H9 (cell line): ENCODE results near the gene VPREB3. TPM values are rescaled to one million over a fixed set of nuclear protein-coding genes. Genes with fewer than 3 reads are reported as not detected.

ENCODE experiments used
- DNase-seq: peaks from one replicate; pipeline ENCODE4 v3.0.0-alpha.2; 2017
- H2AFZ ChIP-seq: one replicate; pipeline ENCODE4 v1.6.1; 2013; ENCODE audit warnings: mild to moderate bottlenecking, low read length, control low read depth, moderate library complexity
- H2AK5ac ChIP-seq: 2 replicates; pipeline ENCODE4 v1.6.1; 2013; ENCODE audit warnings: low read length, control low read depth, mixed read lengths; ENCODE audit not compliant: insufficient read length
- H2BK120ac ChIP-seq: one replicate; pipeline ENCODE4 v1.6.1; 2013; ENCODE audit warnings: low read depth, mild to moderate bottlenecking, low read length, control low read depth, inconsistent platforms; ENCODE audit not compliant: poor library complexity, severe bottlenecking
- H2BK12ac ChIP-seq: 2 replicates; pipeline ENCODE4 v1.6.1; 2013; ENCODE audit warnings: low read length, control low read depth, mixed read lengths, low read depth; ENCODE audit not compliant: insufficient read length
- H2BK15ac ChIP-seq: 2 replicates; pipeline ENCODE4 v1.6.1; 2013; ENCODE audit warnings: low read depth, low read length, control low read depth
- H2BK20ac ChIP-seq: one replicate; pipeline ENCODE4 v1.6.1; 2013; ENCODE audit warnings: low read depth, mild to moderate bottlenecking, low read length, control low read depth, inconsistent platforms; ENCODE audit not compliant: poor library complexity, severe bottlenecking
- H2BK5ac ChIP-seq: 2 replicates; pipeline ENCODE4 v1.6.1; 2013; ENCODE audit warnings: low read length, control low read depth, mixed read lengths; ENCODE audit not compliant: insufficient read length
- H3K14ac ChIP-seq: 2 replicates; pipeline ENCODE4 v1.6.1; 2013; ENCODE audit warnings: low read length, control low read depth; ENCODE audit not compliant: insufficient read depth
- H3K18ac ChIP-seq: 2 replicates; pipeline ENCODE4 v1.6.1; 2013; ENCODE audit warnings: low read depth, mild to moderate bottlenecking, mixed read lengths, low read length, control low read depth; ENCODE audit not compliant: insufficient read length
- H3K23ac ChIP-seq: 2 replicates; pipeline ENCODE4 v1.6.1; 2013; ENCODE audit warnings: low read length, control low read depth, mixed read lengths, low read depth; ENCODE audit not compliant: insufficient read length
- H3K23me2 ChIP-seq: 2 replicates; pipeline ENCODE4 v1.6.1; 2013; ENCODE audit warnings: low read depth, mild to moderate bottlenecking, mixed read lengths, low read length, control low read depth; ENCODE audit not compliant: insufficient read length, poor library complexity, severe bottlenecking
- H3K27ac ChIP-seq: 2 replicates; pipeline ENCODE4 v1.5.1; 2013; ENCODE audit warnings: low read length, control low read depth, mixed read lengths, low read depth; ENCODE audit not compliant: insufficient read length
- H3K27me3 ChIP-seq: 2 replicates; pipeline ENCODE4 v1.6.1; 2013; ENCODE audit warnings: low read length, control low read depth, inconsistent platforms; ENCODE audit not compliant: insufficient read depth
- H3K4ac ChIP-seq: 2 replicates; pipeline ENCODE4 v1.6.1; 2013; ENCODE audit warnings: low read depth, mild to moderate bottlenecking, control low read depth, inconsistent platforms, low read length, moderate library complexity
- H3K4me1 ChIP-seq: 2 replicates; pipeline ENCODE4 v1.6.1; 2013; ENCODE audit warnings: low read length, control low read depth, inconsistent platforms; ENCODE audit not compliant: insufficient read depth
- H3K4me2 ChIP-seq: 2 replicates; pipeline ENCODE4 v1.6.1; 2013; ENCODE audit warnings: low read length, control low read depth, mixed read lengths; ENCODE audit not compliant: insufficient read length, insufficient read depth
- H3K56ac ChIP-seq: 2 replicates; pipeline ENCODE4 v1.6.1; 2013; ENCODE audit warnings: low read depth, mild to moderate bottlenecking, mixed read lengths, low read length, control low read depth; ENCODE audit not compliant: insufficient read length
- H3K79me1 ChIP-seq: 2 replicates; pipeline ENCODE4 v1.6.1; 2013; ENCODE audit warnings: low read depth, mild to moderate bottlenecking, moderate library complexity, low read length, control low read depth, inconsistent platforms; ENCODE audit not compliant: insufficient read depth, poor library complexity, severe bottlenecking
- H3K79me2 ChIP-seq: 2 replicates; pipeline ENCODE4 v1.6.1; 2013; ENCODE audit warnings: low read length, control low read depth, inconsistent platforms; ENCODE audit not compliant: insufficient read depth
- H3K9ac ChIP-seq: 2 replicates; pipeline ENCODE4 v1.6.1; 2013; ENCODE audit warnings: low read length, control low read depth, mixed read lengths; ENCODE audit not compliant: insufficient read length; ENCODE audit errors: extremely low read depth
- H3K9me3 ChIP-seq: one replicate; pipeline ENCODE4 v1.6.1; 2013; ENCODE audit warnings: low read depth, low read length, inconsistent platforms; ENCODE audit not compliant: control insufficient read depth
- H3T11ph ChIP-seq: one replicate; pipeline ENCODE4 v1.6.1; 2013; ENCODE audit warnings: mild to moderate bottlenecking, low read length, control low read depth, inconsistent platforms
- H4K20me1 ChIP-seq: one replicate; pipeline ENCODE4 v1.6.1; 2013; ENCODE audit not compliant: control insufficient read depth, insufficient read length, insufficient read depth
- H4K5ac ChIP-seq: 2 replicates; pipeline ENCODE4 v1.6.1; 2013; ENCODE audit warnings: low read depth, mild to moderate bottlenecking, mixed read lengths, low read length, control low read depth; ENCODE audit not compliant: insufficient read length
- H4K8ac ChIP-seq: replicated peaks from 2 replicates; pipeline ENCODE4 v1.6.1; 2013; ENCODE audit warnings: low read length, control low read depth, mixed read lengths, low read depth; ENCODE audit not compliant: insufficient read length
- H4K91ac ChIP-seq: 2 replicates; pipeline ENCODE4 v1.6.1; 2013; ENCODE audit warnings: low read depth, mild to moderate bottlenecking, moderate library complexity, mixed read lengths, low read length, control low read depth; ENCODE audit not compliant: insufficient read length
- H3K27ac Mint-ChIP-seq, 3 experiments: 2 replicates in 2 of 3; 3 replicates in 1 of 3; pipeline ENCODE4 v1.8.0; 2020 to 2021; ENCODE audit warnings: mixed read lengths in 3 of 3, mild to moderate bottlenecking in 1 of 3, moderate library complexity in 1 of 3
- H3K27me3 Mint-ChIP-seq: 2 replicates; pipeline ENCODE4 v1.8.0; 2021; ENCODE audit warnings: low read depth, mild to moderate bottlenecking, moderate library complexity, mixed read lengths
- H3K36me3 Mint-ChIP-seq, 3 experiments: 2 replicates in 2 of 3; 3 replicates in 1 of 3; pipeline ENCODE4 v1.8.0; 2020 to 2021; ENCODE audit warnings: low read depth in 3 of 3, mixed read lengths in 3 of 3; ENCODE audit not compliant: insufficient read depth in 1 of 3
- H3K4me1 Mint-ChIP-seq, 2 experiments: 2 replicates each; pipeline ENCODE4 v1.8.0; 2020; ENCODE audit warnings: mixed read lengths in 2 of 2
- H3K4me3 Mint-ChIP-seq, 2 experiments: 2 replicates in 1 of 2; 3 replicates in 1 of 2; pipeline ENCODE4 v1.8.0; 2020 to 2021; ENCODE audit warnings: mild to moderate bottlenecking in 2 of 2, mixed read lengths in 2 of 2, moderate library complexity in 1 of 2
- H3K9me3 Mint-ChIP-seq, 2 experiments: 2 replicates in 1 of 2; 3 replicates in 1 of 2; pipeline ENCODE4 v1.8.0; 2020; ENCODE audit warnings: mild to moderate bottlenecking in 2 of 2, mixed read lengths in 2 of 2, moderate library complexity in 1 of 2
- CTCF ChIP-seq: fragments of 200-600 bp; sonication (generic); conservative IDR thresholded peaks from 3 replicates; pipeline ENCODE4 v1.8.0; 2021; ENCODE audit warnings: antibody characterized with exemption, mild to moderate bottlenecking
- WGBS: extraction: QIAGEN DNeasy Blood & Tissue Kit; methylation state at CpG from one replicate; pipeline ENCODE4 v1.1.7; 2013; ENCODE audit warnings: missing lambda C conversion rate, low lambda C conversion rate, mixed read lengths; ENCODE audit not compliant: insufficient read length; ENCODE audit errors: extremely low coverage; 5-methylcytosine and 5-hydroxymethylcytosine counted together
- total RNA-seq: library from RNA; stranded (reverse); gene quantifications from 2 replicates; pipeline ENCODE4 v1.2.1, GENCODE V29; 2021

The VPREB3 gene
- total RNA-seq, 1 experiment from 2014 or later = 0.50 TPM

DNA sequence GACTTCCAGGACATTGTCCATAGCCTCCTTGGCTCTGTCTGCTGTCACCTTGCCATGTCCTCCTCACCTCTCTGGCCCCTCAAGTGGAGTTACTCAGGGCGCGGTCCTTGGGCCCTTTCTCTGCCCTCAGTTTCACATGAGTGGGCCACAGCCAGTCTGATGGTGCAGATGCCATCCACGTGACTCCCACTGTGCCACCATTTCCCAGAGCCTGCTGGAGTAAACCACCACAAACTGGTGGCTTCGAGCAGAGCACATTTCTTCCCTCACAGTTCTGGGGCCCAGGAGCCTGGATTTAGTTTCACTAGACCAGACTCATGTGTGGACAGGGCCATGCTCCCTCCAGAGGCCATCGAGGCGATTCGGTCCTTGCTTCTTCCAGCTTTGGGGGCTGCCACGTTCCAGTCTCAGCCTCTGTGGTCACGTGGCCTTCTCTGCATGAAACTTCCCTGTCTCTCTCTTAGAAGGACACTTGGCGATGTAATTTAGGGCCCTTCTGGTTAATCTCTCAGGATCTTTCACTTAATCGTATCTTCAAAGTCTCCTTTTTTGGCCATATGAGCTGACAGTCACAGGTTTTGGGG is 47.1 kb upstream of the VPREB3 start:
- H3K27ac ChIP-seq = no peak overlapping the region
- no peak overlapping the region for H2AFZ ChIP-seq
- no peak overlapping the region for H3K4me2 ChIP-seq
- H2BK20ac ChIP-seq = no peak overlapping the region
- Mint-ChIP-seq H3K36me3 (peaks cover 65 to 94% (median 89%) of the 10 kb centered on the region in 3 experiments), H3K4me3 (no peak overlapping the region), H3K27ac (peak overlapping the region in 1 of 3 experiments; percentile 79; a peak in 1 of 7 replicates), H3K27me3 (no peaks in the 10 kb centered on the region), H3K9me3 (no peaks in the 10 kb centered on the region; a peak in 1 of 5 replicates), H3K4me1 (peaks cover 0 to 3% of the 10 kb centered on the region in 2 experiments; a peak in 1 of 4 replicates)
- no peaks in the 10 kb centered on the region for H3K23me2 ChIP-seq
- no peaks in the 10 kb centered on the region for H3K79me1 ChIP-seq
- no peak overlapping the region for H2AK5ac ChIP-seq
- H4K8ac ChIP-seq = peak overlapping the region; percentile 72
- DNase-seq = no peak
- no peak overlapping the region for H4K5ac ChIP-seq
- H2BK15ac ChIP-seq = no peak overlapping the region
- no peak for TF ChIP-seq CTCF
- no peaks in the 10 kb centered on the region for H3K27me3 ChIP-seq
- no peak overlapping the region for H3K23ac ChIP-seq
- H3T11ph ChIP-seq = no peak overlapping the region
- no CpG with 5 or more reads among the region's 11 CpGs for WGBS
- no peaks in the 10 kb centered on the region for H3K79me2 ChIP-seq
- no peak overlapping the region for H3K14ac ChIP-seq
- H4K20me1 ChIP-seq = no peaks in the 10 kb centered on the region
- H2BK5ac ChIP-seq = peak overlapping the region; percentile 70
- H3K56ac ChIP-seq = no peak overlapping the region
- no peaks in the 10 kb centered on the region for H3K9me3 ChIP-seq
- no peak overlapping the region for H2BK120ac ChIP-seq
- no peak overlapping the region for H3K4ac ChIP-seq
- H4K91ac ChIP-seq = no peak overlapping the region
- no peak overlapping the region for H2BK12ac ChIP-seq
- H3K18ac ChIP-seq = no peak overlapping the region
- no peaks in the 10 kb centered on the region for H3K4me1 ChIP-seq
- H3K9ac ChIP-seq = no peak overlapping the region
